ENCODE results near the gene ZFAND3. TPM values are rescaled to one million over a fixed set of nuclear protein-coding genes. Genes with fewer than 3 reads are reported as not detected.

ZFAND3 gene
- polyA plus RNA-seq, 2 of the 4 experiments (the other 2 are of a cell fraction) = 12.0 to 50.0 TPM

DNA sequence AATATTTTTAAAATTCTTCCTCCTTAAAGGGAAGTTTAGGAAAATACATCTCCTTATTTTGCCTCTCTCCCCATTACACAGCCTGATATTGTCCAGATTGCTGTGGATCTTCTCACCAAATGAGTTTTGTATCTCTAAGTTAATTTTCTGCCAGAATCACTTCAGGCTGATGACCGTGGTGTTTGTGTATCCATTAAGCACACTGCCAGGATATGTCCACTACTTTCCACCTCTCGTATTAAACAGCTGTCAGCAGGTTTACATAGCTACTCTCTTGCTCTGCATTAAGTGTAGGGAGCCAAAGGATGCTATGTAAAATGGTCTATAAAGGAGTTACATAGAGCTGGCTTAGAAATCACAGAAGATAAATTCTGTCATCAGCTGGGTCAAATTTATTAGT, 201.1 kb downstream of the ZFAND3 start:
- H3K27ac ChIP-seq = no peak overlapping the region
- DNase-seq (ENCODE audit: low read depth in 1 of 2, low spot score in 1 of 2) = no peak
- no peak for FAIRE-seq
- no peak overlapping the region for H3K4me3 ChIP-seq
- 0 out of 3 replicates have a peak, but pooled peaks cover 3% of the 10 kb centered on the region for H3K9me3 ChIP-seq
- WGBS (ENCODE audit: missing lambda C conversion rate) = 93% methylated on average over 2 of the region's 2 CpGs
- ATAC-seq = no peak
- TF ChIP-seq POLR2A (IDR thresholded peaks at IDR 0.05; ENCODE audit: low read length) (no peak), POLR2AphosphoS2 (conservative IDR thresholded peaks at IDR 0.05; ENCODE audit: low read length) (no peak), HMGXB4 (CRISPR knock-in tag; IDR thresholded peaks at IDR 0.05; ENCODE audit: borderline replicate concordance) (no peak), EHMT2 (IDR thresholded peaks at IDR 0.05; ENCODE audit: low read depth) (no peak), CEBPB (IDR thresholded peaks at IDR 0.05) (no peak), HDAC2 (IDR thresholded peaks at IDR 0.05) (no peak), PBX3 (IDR thresholded peaks at IDR 0.05) (no peak), EHF (CRISPR knock-in tag; IDR thresholded peaks at IDR 0.05) (no peak), RAD21 (conservative IDR thresholded peaks at IDR 0.05 in 1 of 2, IDR thresholded peaks at IDR 0.05 in 1 of 2) (no peak)
- TF ChIP-seq, protein P1, sequence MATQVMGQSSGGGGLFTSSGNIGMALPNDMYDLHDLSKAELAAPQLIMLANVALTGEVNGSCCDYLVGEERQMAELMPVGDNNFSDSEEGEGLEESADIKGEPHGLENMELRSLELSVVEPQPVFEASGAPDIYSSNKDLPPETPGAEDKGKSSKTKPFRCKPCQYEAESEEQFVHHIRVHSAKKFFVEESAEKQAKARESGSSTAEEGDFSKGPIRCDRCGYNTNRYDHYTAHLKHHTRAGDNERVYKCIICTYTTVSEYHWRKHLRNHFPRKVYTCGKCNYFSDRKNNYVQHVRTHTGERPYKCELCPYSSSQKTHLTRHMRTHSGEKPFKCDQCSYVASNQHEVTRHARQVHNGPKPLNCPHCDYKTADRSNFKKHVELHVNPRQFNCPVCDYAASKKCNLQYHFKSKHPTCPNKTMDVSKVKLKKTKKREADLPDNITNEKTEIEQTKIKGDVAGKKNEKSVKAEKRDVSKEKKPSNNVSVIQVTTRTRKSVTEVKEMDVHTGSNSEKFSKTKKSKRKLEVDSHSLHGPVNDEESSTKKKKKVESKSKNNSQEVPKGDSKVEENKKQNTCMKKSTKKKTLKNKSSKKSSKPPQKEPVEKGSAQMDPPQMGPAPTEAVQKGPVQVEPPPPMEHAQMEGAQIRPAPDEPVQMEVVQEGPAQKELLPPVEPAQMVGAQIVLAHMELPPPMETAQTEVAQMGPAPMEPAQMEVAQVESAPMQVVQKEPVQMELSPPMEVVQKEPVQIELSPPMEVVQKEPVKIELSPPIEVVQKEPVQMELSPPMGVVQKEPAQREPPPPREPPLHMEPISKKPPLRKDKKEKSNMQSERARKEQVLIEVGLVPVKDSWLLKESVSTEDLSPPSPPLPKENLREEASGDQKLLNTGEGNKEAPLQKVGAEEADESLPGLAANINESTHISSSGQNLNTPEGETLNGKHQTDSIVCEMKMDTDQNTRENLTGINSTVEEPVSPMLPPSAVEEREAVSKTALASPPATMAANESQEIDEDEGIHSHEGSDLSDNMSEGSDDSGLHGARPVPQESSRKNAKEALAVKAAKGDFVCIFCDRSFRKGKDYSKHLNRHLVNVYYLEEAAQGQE (IDR thresholded peaks at IDR 0.05) = no peak
- no peaks in the 10 kb centered on the region for H3K4me1 ChIP-seq
- ChIA-PET POLR2A (no interaction called here), CTCF (no interaction called here)
- H3K4me2 ChIP-seq = no peak overlapping the region

GRCh38 chr6:38021029-38021428, 201.5 kb downstream of the ZFAND3 start:
- WGBS (ENCODE audit: missing lambda C conversion rate) = 89% methylated on average over 2 of the region's 2 CpGs
- Histone ChIP-seq H3K27ac (no peak overlapping the region), H3K4me3 (no peak overlapping the region), H3K4me2 (no peak overlapping the region), H3K9me3 (0 out of 3 replicates have a peak, but pooled peaks cover 3% of the 10 kb centered on the region), H3K4me1 (no peaks in the 10 kb centered on the region)
- DNase-seq (ENCODE audit: low read depth in 1 of 2, low spot score in 1 of 2) (no peak), ATAC-seq (no peak), FAIRE-seq (no peak)
- CTCF ChIA-PET = no interaction called here
- POLR2A ChIA-PET = no interaction called here
- no peak for TF ChIP-seq NR3C1 (IDR thresholded peaks at IDR 0.05)
- TF ChIP-seq, protein P2, sequence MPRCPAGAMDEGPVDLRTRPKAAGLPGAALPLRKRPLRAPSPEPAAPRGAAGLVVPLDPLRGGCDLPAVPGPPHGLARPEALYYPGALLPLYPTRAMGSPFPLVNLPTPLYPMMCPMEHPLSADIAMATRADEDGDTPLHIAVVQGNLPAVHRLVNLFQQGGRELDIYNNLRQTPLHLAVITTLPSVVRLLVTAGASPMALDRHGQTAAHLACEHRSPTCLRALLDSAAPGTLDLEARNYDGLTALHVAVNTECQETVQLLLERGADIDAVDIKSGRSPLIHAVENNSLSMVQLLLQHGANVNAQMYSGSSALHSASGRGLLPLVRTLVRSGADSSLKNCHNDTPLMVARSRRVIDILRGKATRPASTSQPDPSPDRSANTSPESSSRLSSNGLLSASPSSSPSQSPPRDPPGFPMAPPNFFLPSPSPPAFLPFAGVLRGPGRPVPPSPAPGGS (IDR thresholded peaks at IDR 0.05) = no peak
- TF ChIP-seq ESRRA (IDR thresholded peaks at IDR 0.05; ENCODE audit: borderline replicate concordance, low read length) = no peak
- TF ChIP-seq POLR2AphosphoS2 (conservative IDR thresholded peaks at IDR 0.05; ENCODE audit: low read length) = no peak
- TF ChIP-seq, protein P3, sequence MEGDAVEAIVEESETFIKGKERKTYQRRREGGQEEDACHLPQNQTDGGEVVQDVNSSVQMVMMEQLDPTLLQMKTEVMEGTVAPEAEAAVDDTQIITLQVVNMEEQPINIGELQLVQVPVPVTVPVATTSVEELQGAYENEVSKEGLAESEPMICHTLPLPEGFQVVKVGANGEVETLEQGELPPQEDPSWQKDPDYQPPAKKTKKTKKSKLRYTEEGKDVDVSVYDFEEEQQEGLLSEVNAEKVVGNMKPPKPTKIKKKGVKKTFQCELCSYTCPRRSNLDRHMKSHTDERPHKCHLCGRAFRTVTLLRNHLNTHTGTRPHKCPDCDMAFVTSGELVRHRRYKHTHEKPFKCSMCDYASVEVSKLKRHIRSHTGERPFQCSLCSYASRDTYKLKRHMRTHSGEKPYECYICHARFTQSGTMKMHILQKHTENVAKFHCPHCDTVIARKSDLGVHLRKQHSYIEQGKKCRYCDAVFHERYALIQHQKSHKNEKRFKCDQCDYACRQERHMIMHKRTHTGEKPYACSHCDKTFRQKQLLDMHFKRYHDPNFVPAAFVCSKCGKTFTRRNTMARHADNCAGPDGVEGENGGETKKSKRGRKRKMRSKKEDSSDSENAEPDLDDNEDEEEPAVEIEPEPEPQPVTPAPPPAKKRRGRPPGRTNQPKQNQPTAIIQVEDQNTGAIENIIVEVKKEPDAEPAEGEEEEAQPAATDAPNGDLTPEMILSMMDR (IDR thresholded peaks at IDR 0.05) = no peak
- no peak for TF ChIP-seq RFX5 (IDR thresholded peaks at IDR 0.05)
- TF ChIP-seq HMGXB4 (CRISPR knock-in tag; IDR thresholded peaks at IDR 0.05; ENCODE audit: borderline replicate concordance) = no peak
- no peak for TF ChIP-seq HOXB13 (CRISPR knock-in tag; IDR thresholded peaks at IDR 0.05; ENCODE audit: low read depth)
- TF ChIP-seq ELK1 (IDR thresholded peaks at IDR 0.05; ENCODE audit: low read depth, low read length) = no peak
- no peak for TF ChIP-seq FOXS1 (CRISPR knock-in tag; IDR thresholded peaks at IDR 0.05)
- no peak for TF ChIP-seq BHLHE40 (IDR thresholded peaks at IDR 0.05; ENCODE audit: low read depth, low read length)
- no peak for TF ChIP-seq POLR2A (IDR thresholded peaks at IDR 0.05; ENCODE audit: low read length)
- TF ChIP-seq HEYL (CRISPR knock-in tag; IDR thresholded peaks at IDR 0.05) = no peak
- no peak for TF ChIP-seq JUNB (IDR thresholded peaks at IDR 0.05)
- TF ChIP-seq SMC3 (IDR thresholded peaks at IDR 0.05) = no peak

All from A549 (cell line).